HL-60 (cell line): ENCODE measurements around the gene ATP1A3.

Experiments used
- DNase-seq, 2 experiments: peaks; one replicate each; pipeline ENCODE4 v3.0.0-alpha.2; 2010 to 2020; ENCODE audit warnings: low read depth in 1 of 2, low spot score in 1 of 2
- H3K27ac ChIP-seq: fragments of 250-450 bp; sonication (Bioruptor Pico); replicated peaks from 2 replicates; pipeline ENCODE4 v1.5.1; 2020; ENCODE audit warnings: mild to moderate bottlenecking, moderate library complexity
- H3K27me3 ChIP-seq: fragments of 250-450 bp; sonication (Bioruptor Pico); 2 replicates; pipeline ENCODE4 v1.5.1; 2021; ENCODE audit warnings: mild to moderate bottlenecking, moderate library complexity; ENCODE audit not compliant: insufficient read depth, poor library complexity, severe bottlenecking
- H3K4me3 ChIP-seq: replicated peaks from 2 replicates; pipeline ENCODE4 v1.5.1; 2011; ENCODE audit warnings: mild to moderate bottlenecking, control low read depth, low read length; ENCODE audit not compliant: insufficient read depth
- CTCF ChIP-seq: IDR thresholded peaks from one replicate; pipeline ENCODE4 v1.5.1; 2011; ENCODE audit warnings: low read length, control low read depth, inconsistent platforms; ENCODE audit not compliant: insufficient read depth
- GABPA ChIP-seq: IDR thresholded peaks from 2 replicates; pipeline ENCODE4 v1.6.1; 2012; ENCODE audit warnings: low read depth
- POLR2AphosphoS5 ChIP-seq: IDR thresholded peaks from 2 replicates; pipeline ENCODE4 v1.6.1; 2012; ENCODE audit warnings: low read depth
- REST ChIP-seq: IDR thresholded peaks from 2 replicates; pipeline ENCODE4 v1.6.1; 2012; ENCODE audit warnings: low read depth; ENCODE audit not compliant: insufficient replicate concordance
- SPI1 ChIP-seq: IDR thresholded peaks from 2 replicates; pipeline ENCODE4 v1.6.1; 2012; ENCODE audit warnings: low read depth, mild to moderate bottlenecking, borderline replicate concordance

The ATP1A3 gene

GRCh38 chr19:41923045-41923788 is 70.8 kb downstream of the ATP1A3 start:
- Histone ChIP-seq H3K27me3 (peaks cover 35% of the 10 kb centered on the region), H3K4me3 (no peak overlapping the region), H3K27ac (no peak overlapping the region)
- DNase-seq, result no peak
- TF ChIP-seq REST, result no peak
- no peak for TF ChIP-seq POLR2AphosphoS5
- no peak for TF ChIP-seq SPI1
- no peak for TF ChIP-seq GABPA
- no peak for TF ChIP-seq CTCF

- TF ChIP-seq GABPA, result no peak
- no peak for TF ChIP-seq REST
- no peak for TF ChIP-seq CTCF
- H3K27ac ChIP-seq, result no peak overlapping the region
- DNase-seq, result no peak
- peaks cover 38% of the 10 kb centered on the region for H3K27me3 ChIP-seq
- H3K4me3 ChIP-seq, result no peak overlapping the region
These were observed 71.4 kb downstream of the ATP1A3 start for GRCh38 chr19:41922585-41922984.

- no peak for DNase-seq
- H3K27me3 ChIP-seq, result peaks cover 36% of the 10 kb centered on the region
- no peak overlapping the region for H3K27ac ChIP-seq
- TF ChIP-seq CTCF (no peak), GABPA (no peak), SPI1 (no peak), POLR2AphosphoS5 (no peak), REST (no peak)
- H3K4me3 ChIP-seq, result no peak overlapping the region
These were observed 72.2 kb downstream of the ATP1A3 start for GRCh38 chr19:41921577-41922576.
